Measurements from ENCODE around the gene PNCK.

GRCh38 chrX:153687121-153688039, 13.8 kb upstream of the PNCK start, which contains the start of gene SLC6A8:
- TF ChIP-seq PATZ1 (CRISPR knock-in tag; IDR thresholded peaks at IDR 0.05; ENCODE audit: borderline replicate concordance) = no peak
- no peak for TF ChIP-seq GLIS3 (CRISPR knock-in tag; IDR thresholded peaks at IDR 0.05)
- TF ChIP-seq ZNF70 (CRISPR knock-in tag; IDR thresholded peaks at IDR 0.05) = no peak
- no peak for TF ChIP-seq CREB5 (CRISPR knock-in tag; IDR thresholded peaks at IDR 0.05; ENCODE audit: low read depth)
- TF ChIP-seq POU6F1 (CRISPR knock-in tag; IDR thresholded peaks at IDR 0.05; ENCODE audit: borderline replicate concordance, low read depth) = no peak
- TF ChIP-seq RARB (CRISPR knock-in tag; IDR thresholded peaks at IDR 0.05) = no peak
- TF ChIP-seq ZNF565 (CRISPR knock-in tag; conservative IDR thresholded peaks at IDR 0.05; ENCODE audit: low read depth) = no peak
- TF ChIP-seq OSR1 (CRISPR knock-in tag; IDR thresholded peaks at IDR 0.05) = no peak
- no peak for TF ChIP-seq ZNF8 (CRISPR knock-in tag; IDR thresholded peaks at IDR 0.05)
